HCT116 (cell line): ENCODE data around the gene ITGA2B. TPM values are rescaled to one million over a fixed set of nuclear protein-coding genes. Genes with fewer than 3 reads are reported as not detected.
"Not testable (repeated sequence)": the region's sequence is repeated elsewhere in the genome, so short reads cannot be mapped to it uniquely, and the experiment has no call there.

Experiments used
- ATAC-seq: fragments of 200-7000 bp; cut with Tn5 transposase; 2 replicates; pipeline ENCODE4 v1.9.1; 2020; ENCODE audit warnings: mild to moderate bottlenecking, moderate library complexity
- BruUV-seq: library from RNA; stranded (reverse); fragments of 400-500 nt; replicated peaks from 2 replicates; lab custom pipeline; 2021; lab: Mats Ljungman, UMichigan
- CTCF ChIA-PET: fragments of 300-600 bp; sonication (Branson Sonifier 250); formaldehyde crosslinking; loops from one replicate; lab custom pipeline; 2021; ENCODE audit warnings: antibody characterized with exemption; lab: Charles Lee
- POLR2A ChIA-PET: fragments of 300-600, 350-600 bp; sonication (Branson Sonifier 250); formaldehyde crosslinking; loops from one replicate; lab custom pipeline; 2021; ENCODE audit warnings: antibody characterized with exemption; lab: Charles Lee
- RAD21 ChIA-PET, 2 experiments: fragments of 300-600 bp; sonication (Branson Sonifier 250); formaldehyde crosslinking; loops; one replicate each; lab custom pipeline; 2023; ENCODE audit warnings: low total read pairs in 2 of 2; ENCODE audit not compliant: uncharacterized antibody in 2 of 2, unreplicated experiment in 2 of 2, low non-redundant PET in 1 of 2; lab: Charles Lee
- DNase-seq: peaks from one replicate; pipeline ENCODE4 v3.0.0-alpha.2; 2010; ENCODE audit warnings: low read depth, low spot score
- H2AFZ ChIP-seq: fragments of 200-600 bp; shearing (Covaris generic), sonication (generic); 2 replicates; pipeline ENCODE4 v1.6.1; 2017; ENCODE audit warnings: low read depth, mixed run types, mixed read lengths, antibody characterized with exemption, low read length; ENCODE audit not compliant: poor library complexity, severe bottlenecking
- H3K27ac ChIP-seq: 2 replicates; pipeline ENCODE4 v1.5.1; 2012; ENCODE audit warnings: low read depth, low read length
- H3K27me3 ChIP-seq: fragments of 200-600 bp; sonication (generic); 2 replicates; pipeline ENCODE4 v1.6.1; 2016; ENCODE audit warnings: mixed run types, low read length, mixed read lengths; ENCODE audit not compliant: insufficient read depth
- H3K36me3 ChIP-seq, 2 experiments: fragments of 200-500 bp in 1 of 2; fragments of 200-600 bp in 1 of 2; sonication (Bioruptor generic) in 1 of 2; sonication (generic) in 1 of 2; 2 replicates each; pipeline versions ENCODE4 v1.5.1 to v1.6.1; 2014 to 2016; ENCODE audit warnings: low read length in 2 of 2, inconsistent platforms in 1 of 2, mixed read lengths in 1 of 2, mixed run types in 1 of 2; ENCODE audit not compliant: insufficient read depth in 2 of 2, control insufficient read depth in 1 of 2
- H3K4me1 ChIP-seq, 2 experiments: fragments of 200-600 bp in 1 of 2; sonication (generic) in 1 of 2; 2 replicates each; pipeline versions ENCODE4 v1.5.1 to v1.6.1; 2012 to 2017; ENCODE audit warnings: low read length in 2 of 2, inconsistent platforms in 1 of 2, mild to moderate bottlenecking in 1 of 2, mixed read lengths in 1 of 2, mixed run types in 1 of 2, moderate library complexity in 1 of 2; ENCODE audit not compliant: insufficient read depth in 2 of 2, control insufficient read depth in 1 of 2
- H3K4me2 ChIP-seq: fragments of 200-600 bp; sonication (generic); 2 replicates; pipeline ENCODE4 v1.6.1; 2017; ENCODE audit warnings: mixed run types, low read length, mixed read lengths
- H3K4me3 ChIP-seq, 2 experiments: fragments of 200-600 bp in 1 of 2; sonication (generic) in 1 of 2; replicated peaks in 1 of 2; 2 replicates each; pipeline ENCODE4 v1.5.1; 2011 to 2016; ENCODE audit warnings: low read length in 2 of 2, control low read depth in 1 of 2, low read depth in 1 of 2, mild to moderate bottlenecking in 1 of 2, mixed read lengths in 1 of 2, mixed run types in 1 of 2
- H3K79me2 ChIP-seq: fragments of 200-600 bp; sonication (generic); 2 replicates; pipeline ENCODE4 v1.6.1; 2017; ENCODE audit warnings: mild to moderate bottlenecking, mixed run types, low read length, moderate library complexity, mixed read lengths; ENCODE audit not compliant: insufficient read depth
- H3K9ac ChIP-seq: fragments of 200-600 bp; sonication (generic); 2 replicates; pipeline ENCODE4 v1.6.1; 2016; ENCODE audit warnings: low read length, mixed read lengths
- H3K9me2 ChIP-seq: fragments of 200-600 bp; sonication (generic), shearing (Covaris generic); 2 replicates; pipeline ENCODE4 v1.6.1; 2017; ENCODE audit warnings: mixed run types, mild to moderate bottlenecking, moderate library complexity; ENCODE audit not compliant: insufficient read depth
- H3K9me3 ChIP-seq, 2 experiments: fragments of 200-500 bp in 1 of 2; fragments of 200-600 bp in 1 of 2; sonication (Bioruptor generic) in 1 of 2; sonication (generic) in 1 of 2; 2 replicates each; pipeline ENCODE4 v1.6.1; 2014 to 2017; ENCODE audit warnings: low read length in 2 of 2, mixed read lengths in 2 of 2, inconsistent platforms in 1 of 2, low read depth in 1 of 2, mild to moderate bottlenecking in 1 of 2, mixed run types in 1 of 2, moderate library complexity in 1 of 2; ENCODE audit not compliant: control insufficient read depth in 1 of 2, insufficient read depth in 1 of 2
- H4K20me1 ChIP-seq: fragments of 200-600 bp; sonication (generic), shearing (Covaris generic); 2 replicates; pipeline ENCODE4 v1.6.1; 2017; ENCODE audit warnings: mixed run types, mild to moderate bottlenecking, moderate library complexity; ENCODE audit not compliant: insufficient read depth
- ELF1 ChIP-seq: IDR thresholded peaks from 2 replicates; pipeline ENCODE4 v1.6.1; 2012; ENCODE audit warnings: low read depth, borderline replicate concordance
- FOSL1 ChIP-seq: IDR thresholded peaks from 2 replicates; pipeline ENCODE4 v1.6.1; 2012; ENCODE audit warnings: low read depth
- JUND ChIP-seq: IDR thresholded peaks from 2 replicates; pipeline ENCODE4 v1.6.1; 2012
- RAD21 ChIP-seq: IDR thresholded peaks from 2 replicates; pipeline ENCODE4 v1.6.1; 2012; ENCODE audit warnings: low read depth, mild to moderate bottlenecking
- SIN3A ChIP-seq: IDR thresholded peaks from 2 replicates; pipeline ENCODE4 v1.6.1; 2012; ENCODE audit warnings: low read depth
- SP1 ChIP-seq: IDR thresholded peaks from 2 replicates; pipeline ENCODE4 v1.6.1; 2012; ENCODE audit warnings: low read depth
- YY1 ChIP-seq: IDR thresholded peaks from 2 replicates; pipeline ENCODE4 v1.6.1; 2011; ENCODE audit warnings: low read length, low read depth, moderate library complexity, mild to moderate bottlenecking; ENCODE audit not compliant: insufficient replicate concordance; ENCODE audit errors: extremely low read depth
- ZBTB33 ChIP-seq: IDR thresholded peaks from 2 replicates; pipeline ENCODE4 v1.6.1; 2011; ENCODE audit warnings: mild to moderate bottlenecking, low read length, moderate library complexity; ENCODE audit not compliant: insufficient replicate concordance; ENCODE audit errors: extremely low read depth
- intact Hi-C: fragments of 100-400 bp; cut with micrococcal nuclease; formaldehyde crosslinking; loops from 2 replicates; pipeline ENCODE4 v1.10.0; 2022
- total RNA-seq: library from RNA; stranded (reverse); gene quantifications from one replicate; pipeline ENCODE4 v1.2.1, GENCODE V29; 2021; ENCODE audit not compliant: unreplicated experiment
- TF ChIP-seq, protein P1 (sequence below), 3 experiments: fragments of 200-600 bp in 1 of 3; sonication (generic) in 1 of 3; IDR thresholded peaks in 2 of 3; conservative IDR thresholded peaks in 1 of 3; 2 replicates each; pipeline ENCODE4 v1.5.1; 2012 to 2017; ENCODE audit warnings: low read depth in 2 of 3, low read length in 2 of 3, antibody characterized with exemption in 1 of 3, borderline replicate concordance in 1 of 3, control low read depth in 1 of 3, mild to moderate bottlenecking in 1 of 3, mixed read lengths in 1 of 3, mixed run types in 1 of 3, moderate library complexity in 1 of 3; ENCODE audit not compliant: insufficient read depth in 1 of 3
- TF ChIP-seq, protein P2 (sequence below): IDR thresholded peaks from 2 replicates; pipeline ENCODE4 v1.6.1; 2012

Gene ITGA2B
- total RNA-seq, 1 experiment from 2014 or later: 7.6 TPM

DNA sequence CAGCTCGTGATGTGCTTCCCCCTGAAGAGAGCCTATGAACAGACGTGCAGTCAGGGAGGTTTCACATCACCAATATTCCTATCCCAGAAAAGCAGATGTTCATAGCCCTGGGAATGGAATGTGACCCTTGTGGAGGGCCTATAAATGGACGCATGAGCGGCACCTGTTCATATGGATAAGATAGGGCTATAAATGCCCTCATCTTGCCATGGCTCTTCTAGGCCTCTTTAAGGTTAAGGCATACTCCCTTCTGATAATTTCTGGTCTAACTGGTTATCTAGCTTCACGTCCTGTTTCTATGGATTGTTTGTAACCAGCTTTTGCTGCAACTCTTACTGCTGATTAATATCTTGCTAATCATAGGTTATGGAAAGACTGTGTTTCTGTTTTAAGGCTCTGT is 48.9 kb downstream of the ITGA2B start:
- H3K9me2 ChIP-seq, intact Hi-C loops, H3K9me3 ChIP-seq, H3K9ac ChIP-seq, H2AFZ ChIP-seq, H3K4me3 ChIP-seq, DNase-seq, H3K27me3 ChIP-seq, BruUV-seq, POLR2A ChIA-PET, H4K20me1 ChIP-seq, ATAC-seq, H3K79me2 ChIP-seq, H3K36me3 ChIP-seq, H3K4me2 ChIP-seq, H3K27ac ChIP-seq, CTCF ChIA-PET, RAD21 ChIA-PET: not testable (repeated sequence)
- peaks cover 0 to 15% of the 10 kb centered on the region in 2 experiments; a peak in 2 of 4 replicates for H3K4me1 ChIP-seq

DNA sequence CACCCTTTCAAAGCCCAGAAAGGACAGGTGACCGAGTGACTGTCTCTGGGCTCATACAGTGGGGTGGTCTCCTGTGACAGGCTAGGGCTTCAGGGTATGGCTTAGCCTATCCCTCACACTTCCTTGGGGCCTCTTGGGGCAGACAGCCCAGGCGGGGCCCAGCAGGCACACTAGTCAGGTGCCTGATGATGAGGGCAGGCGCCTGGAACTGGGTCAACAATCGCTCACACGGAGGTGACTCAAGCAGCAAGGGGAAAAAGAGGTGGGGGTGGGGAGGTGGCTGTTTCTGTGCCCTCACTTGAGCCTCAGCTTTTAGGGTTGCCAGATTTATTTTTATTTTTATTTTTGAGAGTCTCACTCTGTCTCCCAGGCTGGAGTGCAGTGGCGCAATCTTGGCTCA is 50.7 kb downstream of the ITGA2B start:
- no peaks in the 10 kb centered on the region for H3K79me2 ChIP-seq
- RAD21 ChIA-PET: no interaction called here
- no peaks in the 10 kb centered on the region for H3K27me3 ChIP-seq
- ATAC-seq: peak; percentile 54; the same call in 1 of the 2 replicates
- no peaks in the 10 kb centered on the region for H3K36me3 ChIP-seq
- no TSS peak for BruUV-seq
- H4K20me1 ChIP-seq: no peaks in the 10 kb centered on the region
- H3K9me2 ChIP-seq: no peaks in the 10 kb centered on the region
- H3K9ac ChIP-seq: no peak overlapping the region
- H3K4me3 ChIP-seq: no peak overlapping the region
- POLR2A ChIA-PET: no interaction called here
- CTCF ChIA-PET: no interaction called here
- intact Hi-C loops: no loop called here
- no peak overlapping the region for H2AFZ ChIP-seq
- peak overlapping the region; percentile 43; the same call in 1 of the 2 replicates for H3K4me2 ChIP-seq
- DNase-seq: no peak
- peaks cover 0 to 7% of the 10 kb centered on the region in 2 experiments; a peak in 2 of 4 replicates for H3K4me1 ChIP-seq
- no peak overlapping the region for H3K27ac ChIP-seq
- TF ChIP-seq SIN3A (no peak), YY1 (no peak), JUND (no peak), RAD21 (no peak), FOSL1 (no peak), ZBTB33 (no peak), SP1 (no peak), ELF1 (no peak)
- TF ChIP-seq, protein P1, sequence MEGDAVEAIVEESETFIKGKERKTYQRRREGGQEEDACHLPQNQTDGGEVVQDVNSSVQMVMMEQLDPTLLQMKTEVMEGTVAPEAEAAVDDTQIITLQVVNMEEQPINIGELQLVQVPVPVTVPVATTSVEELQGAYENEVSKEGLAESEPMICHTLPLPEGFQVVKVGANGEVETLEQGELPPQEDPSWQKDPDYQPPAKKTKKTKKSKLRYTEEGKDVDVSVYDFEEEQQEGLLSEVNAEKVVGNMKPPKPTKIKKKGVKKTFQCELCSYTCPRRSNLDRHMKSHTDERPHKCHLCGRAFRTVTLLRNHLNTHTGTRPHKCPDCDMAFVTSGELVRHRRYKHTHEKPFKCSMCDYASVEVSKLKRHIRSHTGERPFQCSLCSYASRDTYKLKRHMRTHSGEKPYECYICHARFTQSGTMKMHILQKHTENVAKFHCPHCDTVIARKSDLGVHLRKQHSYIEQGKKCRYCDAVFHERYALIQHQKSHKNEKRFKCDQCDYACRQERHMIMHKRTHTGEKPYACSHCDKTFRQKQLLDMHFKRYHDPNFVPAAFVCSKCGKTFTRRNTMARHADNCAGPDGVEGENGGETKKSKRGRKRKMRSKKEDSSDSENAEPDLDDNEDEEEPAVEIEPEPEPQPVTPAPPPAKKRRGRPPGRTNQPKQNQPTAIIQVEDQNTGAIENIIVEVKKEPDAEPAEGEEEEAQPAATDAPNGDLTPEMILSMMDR (IDR thresholded peaks at IDR 0.05 in 2 of 3, conservative IDR thresholded peaks at IDR 0.05 in 1 of 3; ENCODE audit: borderline replicate concordance in 1 of 3, insufficient read depth in 1 of 3, low read depth in 2 of 3, low read length in 2 of 3): no peak
- TF ChIP-seq, protein P2, sequence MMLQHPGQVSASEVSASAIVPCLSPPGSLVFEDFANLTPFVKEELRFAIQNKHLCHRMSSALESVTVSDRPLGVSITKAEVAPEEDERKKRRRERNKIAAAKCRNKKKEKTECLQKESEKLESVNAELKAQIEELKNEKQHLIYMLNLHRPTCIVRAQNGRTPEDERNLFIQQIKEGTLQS: no peak
- no peaks in the 10 kb centered on the region for H3K9me3 ChIP-seq
